GM23338 (cell line): ENCODE data around the gene TPX2. TPM values are rescaled to one million over a fixed set of nuclear protein-coding genes. Genes with fewer than 3 reads are reported as not detected.

ENCODE experiments used
- ATAC-seq: fragments of 200-7000 bp; cut with Tn5 transposase; 3 replicates; pipeline ENCODE4 v1.9.1; 2020
- DNase-seq: peaks from one replicate; pipeline ENCODE4 v3.0.0-alpha.2; 2015; ENCODE audit warnings: low spot score
- H2AFZ ChIP-seq: fragments of 200-600 bp; sonication (generic); 2 replicates; pipeline ENCODE4 v1.8.0; 2016; ENCODE audit warnings: antibody characterized with exemption, mild to moderate bottlenecking, moderate library complexity
- H3F3A ChIP-seq: fragments of 200-600 bp; sonication (generic); replicated peaks from 2 replicates; pipeline ENCODE4 v1.8.0; 2017; ENCODE audit warnings: antibody characterized with exemption, mixed run types, low read depth
- H3K27ac ChIP-seq: fragments of 200-600 bp; sonication (generic); 2 replicates; pipeline ENCODE4 v1.6.1; 2016; ENCODE audit warnings: low read depth
- H3K27me3 ChIP-seq: fragments of 200-600 bp; sonication (generic); 2 replicates; pipeline ENCODE4 v1.8.0; 2016; ENCODE audit warnings: mild to moderate bottlenecking, mixed run types, moderate library complexity; ENCODE audit not compliant: insufficient read depth
- H3K36me3 ChIP-seq: fragments of 200-600 bp; sonication (generic); 2 replicates; pipeline ENCODE4 v1.8.0; 2016; ENCODE audit warnings: mild to moderate bottlenecking; ENCODE audit not compliant: insufficient read depth
- H3K4me1 ChIP-seq: fragments of 200-600 bp; sonication (generic); 2 replicates; pipeline ENCODE4 v1.8.0; 2016; ENCODE audit warnings: mild to moderate bottlenecking, moderate library complexity; ENCODE audit not compliant: insufficient read depth
- H3K4me2 ChIP-seq: fragments of 200-600 bp; sonication (generic); 2 replicates; pipeline ENCODE4 v1.7.1; 2017; ENCODE audit warnings: mixed run types
- H3K4me3 ChIP-seq: fragments of 200-600 bp; sonication (generic); 2 replicates; pipeline ENCODE4 v1.6.1; 2016; ENCODE audit warnings: mixed run types
- H3K79me2 ChIP-seq: fragments of 200-600 bp; sonication (generic); replicated peaks from 2 replicates; pipeline ENCODE4 v1.8.0; 2017; ENCODE audit warnings: mild to moderate bottlenecking; ENCODE audit not compliant: insufficient read depth
- H3K9me2 ChIP-seq: fragments of 200-600 bp; sonication (generic); 2 replicates; pipeline ENCODE4 v1.8.0; 2017; ENCODE audit not compliant: insufficient read depth
- H4K20me1 ChIP-seq: fragments of 200-600 bp; sonication (generic); replicated peaks from 2 replicates; pipeline ENCODE4 v1.8.0; 2017; ENCODE audit warnings: mild to moderate bottlenecking; ENCODE audit not compliant: insufficient read depth
- H3K27ac Mint-ChIP-seq: 2 replicates; pipeline ENCODE4 v1.8.0; 2020; ENCODE audit warnings: inconsistent platforms, mild to moderate bottlenecking, moderate library complexity, mixed read lengths
- H3K27me3 Mint-ChIP-seq: 3 replicates; pipeline ENCODE4 v1.8.0; 2022; ENCODE audit warnings: low read depth, mild to moderate bottlenecking, moderate library complexity, mixed read lengths, inconsistent platforms; ENCODE audit not compliant: insufficient read depth, poor library complexity
- H3K36me3 Mint-ChIP-seq: 3 replicates; pipeline ENCODE4 v1.8.0; 2021; ENCODE audit warnings: low read depth, mild to moderate bottlenecking, inconsistent platforms, moderate library complexity, mixed read lengths
- H3K4me1 Mint-ChIP-seq: 3 replicates; pipeline ENCODE4 v1.8.0; 2020; ENCODE audit warnings: mild to moderate bottlenecking, inconsistent platforms, mixed read lengths
- H3K4me3 Mint-ChIP-seq: 3 replicates; pipeline ENCODE4 v1.8.0; 2021; ENCODE audit warnings: moderate library complexity, mild to moderate bottlenecking, inconsistent platforms, mixed read lengths
- H3K9me3 Mint-ChIP-seq: 3 replicates; pipeline ENCODE4 v1.8.0; 2020; ENCODE audit warnings: moderate library complexity, mild to moderate bottlenecking, inconsistent platforms, mixed read lengths
- CTCF ChIP-seq, 2 experiments: fragments of 200-600 bp in 1 of 2; sonication (generic) in 1 of 2; conservative IDR thresholded peaks; 2 replicates each; pipeline versions ENCODE4 v1.5.1 to v1.6.1; 2016 to 2017; ENCODE audit warnings: antibody characterized with exemption in 2 of 2, low read depth in 2 of 2, mild to moderate bottlenecking in 2 of 2, moderate library complexity in 1 of 2
- ETS1 ChIP-seq: IDR thresholded peaks from 2 replicates; pipeline ENCODE4 v1.6.1; 2016; ENCODE audit warnings: antibody characterized with exemption
- JUNB ChIP-seq: IDR thresholded peaks from one replicate; pipeline ENCODE4 v1.6.1; 2016; ENCODE audit warnings: antibody characterized with exemption; ENCODE audit not compliant: unreplicated experiment
- NANOG ChIP-seq: IDR thresholded peaks from 2 replicates; pipeline ENCODE4 v1.6.1; 2016; ENCODE audit warnings: antibody characterized with exemption, borderline replicate concordance
- POLR2AphosphoS5 ChIP-seq: IDR thresholded peaks from 2 replicates; pipeline ENCODE4 v1.6.1; 2016; ENCODE audit warnings: antibody characterized with exemption, low read depth
- REST ChIP-seq: IDR thresholded peaks from one replicate; pipeline ENCODE4 v1.6.1; 2018; ENCODE audit warnings: antibody characterized with exemption; ENCODE audit not compliant: unreplicated experiment
- STAT1 ChIP-seq: IDR thresholded peaks from one replicate; pipeline ENCODE4 v1.6.1; 2016; ENCODE audit warnings: antibody characterized with exemption; ENCODE audit not compliant: unreplicated experiment
- ZNF114 ChIP-seq: fragments of 250-450 bp; sonication (Bioruptor Pico); IDR thresholded peaks from 2 replicates; pipeline ENCODE4 v1.5.0; 2020; ENCODE audit warnings: mild to moderate bottlenecking, moderate library complexity
- polyA plus RNA-seq: library from polyadenylated mRNA; unstranded; fragments of >200 nt; fragmentation: Nextera tagmentation; extraction: Ambion mirVana; gene quantifications from 2 replicates; pipeline ENCODE4 v1.2.1, GENCODE V29; 2016
- total RNA-seq: library from RNA; depleted of rRNA; stranded (reverse); fragments of >200 nt; shearing (Covaris generic); gene quantifications from 2 replicates; pipeline ENCODE4 v1.2.3, GENCODE V29; 2014

The TPX2 gene
- total and polyA plus RNA-seq, 2 experiments from 2014 or later: 101 to 159 TPM

GRCh38 chr20:31835554-31835953 lies 96.5 kb downstream of the TPX2 start:
- Mint-ChIP-seq H3K9me3 (peaks cover 21% of the 10 kb centered on the region), H3K27ac (no peak overlapping the region), H3K27me3 (peaks cover 22% of the 10 kb centered on the region), H3K4me1 (peaks cover 6% of the 10 kb centered on the region), H3K4me3 (no peak overlapping the region), H3K36me3 (no peaks in the 10 kb centered on the region; the same call in 2 of the 3 replicates)
- H3K27me3 ChIP-seq: no peaks in the 10 kb centered on the region
- no peak overlapping the region for H2AFZ ChIP-seq
- H4K20me1 ChIP-seq: no peaks in the 10 kb centered on the region
- DNase-seq (no peak), ATAC-seq (no peak)
- H3F3A ChIP-seq: 0 out of 2 replicates have a peak, but pooled peaks cover 4% of the 10 kb centered on the region
- no peaks in the 10 kb centered on the region; the same call in 1 of the 2 replicates for H3K4me1 ChIP-seq
- H3K36me3 ChIP-seq: no peaks in the 10 kb centered on the region
- no peak overlapping the region for H3K27ac ChIP-seq
- H3K9me2 ChIP-seq: no peaks in the 10 kb centered on the region; the same call in 1 of the 2 replicates
- no peak overlapping the region for H3K4me3 ChIP-seq
- H3K4me2 ChIP-seq: no peak overlapping the region
- H3K79me2 ChIP-seq: no peaks in the 10 kb centered on the region
- TF ChIP-seq CTCF (conservative IDR thresholded peaks at IDR 0.05; ENCODE audit: low read depth in 2 of 2) (no peak), ETS1 (no peak), ZNF114 (CRISPR knock-in tag) (no peak), POLR2AphosphoS5 (no peak), STAT1 (no peak), REST (no peak), JUNB (no peak), NANOG (no peak)
